Cardiac muscle cell (in vitro differentiated cells and primary cell): ENCODE results near the gene RAD54L. TPM values are rescaled to one million over a fixed set of nuclear protein-coding genes. Genes with fewer than 3 reads are reported as not detected.
"Not testable (repeated sequence)": the region's sequence is repeated elsewhere in the genome, so short reads cannot be mapped to it uniquely, and the experiment has no call there.

Experiments used
- DNase-seq, 2 donors: peaks; one replicate each; pipeline versions ENCODE4 v3.0.0 to v3.0.0-alpha.2; 2010 to 2017; ENCODE audit warnings: low read depth in 1 of 2, low spot score in 1 of 2
- H3K27ac ChIP-seq: fragments of 200-600 bp; sonication (generic); 2 replicates; pipeline ENCODE4 v1.5.1; 2016
- H3K27me3 ChIP-seq: fragments of 200-600 bp; sonication (generic); 2 replicates; pipeline ENCODE4 v1.6.0; 2016; ENCODE audit warnings: control low read depth
- H3K36me3 ChIP-seq: fragments of 200-600 bp; sonication (generic); 2 replicates; pipeline ENCODE4 v1.5.1; 2016; ENCODE audit warnings: control low read depth
- H3K4me1 ChIP-seq: fragments of 200-600 bp; sonication (generic); 2 replicates; pipeline ENCODE4 v1.8.1; 2017; ENCODE audit warnings: low read depth, mild to moderate bottlenecking, mixed run types
- H3K4me3 ChIP-seq: fragments of 200-600 bp; sonication (generic); 2 replicates; pipeline ENCODE4 v1.5.1; 2016; ENCODE audit warnings: mild to moderate bottlenecking
- H3K9me3 ChIP-seq: fragments of 200-600 bp; sonication (generic); 2 replicates; pipeline ENCODE4 v1.5.1; 2017; ENCODE audit warnings: low read depth, mild to moderate bottlenecking, control low read depth
- polyA plus RNA-seq: library from polyadenylated mRNA; unstranded; fragments of >200 nt; fragmentation: Nextera tagmentation; extraction: Ambion mirVana; gene quantifications from 2 replicates; pipeline ENCODE4 v1.2.1, GENCODE V29; 2016
- total RNA-seq: library from RNA; depleted of rRNA; stranded (reverse); fragments of >200 nt; gene quantifications from 2 replicates; pipeline ENCODE4 v1.2.3, GENCODE V29; 2016
- TF ChIP-seq, protein P1 (sequence below): IDR thresholded peaks from 2 replicates; pipeline ENCODE4 v1.5.1; 2012; ENCODE audit warnings: low read depth, mild to moderate bottlenecking, low read length

RAD54L gene
- total and polyA plus RNA-seq, 2 experiments from 2014 or later: 2.5 to 5.9 TPM

DNA sequence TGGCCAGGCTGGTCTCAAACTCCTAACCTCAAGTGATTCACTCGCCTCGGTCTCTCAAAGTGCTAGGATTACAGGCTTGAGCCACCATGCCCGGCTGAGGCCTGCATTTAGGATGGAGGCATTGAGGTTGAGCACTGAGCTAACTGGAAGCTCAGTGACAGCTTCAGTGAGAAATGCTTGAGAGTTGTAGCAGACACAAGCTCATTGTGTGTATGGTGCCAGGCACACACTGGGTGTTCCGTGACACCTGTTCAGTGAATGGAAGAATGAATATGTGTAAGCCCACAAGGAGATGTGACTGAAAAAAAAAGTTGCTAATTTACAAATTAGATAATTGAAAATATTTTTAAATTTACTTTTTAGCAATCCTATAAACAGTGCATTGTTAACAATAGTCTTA, 22.6 kb upstream of the RAD54L start:
- Histone ChIP-seq H3K9me3 (no peaks in the 10 kb centered on the region), H3K4me1 (peaks cover 6% of the 10 kb centered on the region), H3K27ac (no peak overlapping the region), H3K4me3 (no peak overlapping the region), H3K36me3 (no peaks in the 10 kb centered on the region), H3K27me3 (no peaks in the 10 kb centered on the region)
- no peak for DNase-seq
- TF ChIP-seq, protein P1, sequence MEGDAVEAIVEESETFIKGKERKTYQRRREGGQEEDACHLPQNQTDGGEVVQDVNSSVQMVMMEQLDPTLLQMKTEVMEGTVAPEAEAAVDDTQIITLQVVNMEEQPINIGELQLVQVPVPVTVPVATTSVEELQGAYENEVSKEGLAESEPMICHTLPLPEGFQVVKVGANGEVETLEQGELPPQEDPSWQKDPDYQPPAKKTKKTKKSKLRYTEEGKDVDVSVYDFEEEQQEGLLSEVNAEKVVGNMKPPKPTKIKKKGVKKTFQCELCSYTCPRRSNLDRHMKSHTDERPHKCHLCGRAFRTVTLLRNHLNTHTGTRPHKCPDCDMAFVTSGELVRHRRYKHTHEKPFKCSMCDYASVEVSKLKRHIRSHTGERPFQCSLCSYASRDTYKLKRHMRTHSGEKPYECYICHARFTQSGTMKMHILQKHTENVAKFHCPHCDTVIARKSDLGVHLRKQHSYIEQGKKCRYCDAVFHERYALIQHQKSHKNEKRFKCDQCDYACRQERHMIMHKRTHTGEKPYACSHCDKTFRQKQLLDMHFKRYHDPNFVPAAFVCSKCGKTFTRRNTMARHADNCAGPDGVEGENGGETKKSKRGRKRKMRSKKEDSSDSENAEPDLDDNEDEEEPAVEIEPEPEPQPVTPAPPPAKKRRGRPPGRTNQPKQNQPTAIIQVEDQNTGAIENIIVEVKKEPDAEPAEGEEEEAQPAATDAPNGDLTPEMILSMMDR: no peak

DNA sequence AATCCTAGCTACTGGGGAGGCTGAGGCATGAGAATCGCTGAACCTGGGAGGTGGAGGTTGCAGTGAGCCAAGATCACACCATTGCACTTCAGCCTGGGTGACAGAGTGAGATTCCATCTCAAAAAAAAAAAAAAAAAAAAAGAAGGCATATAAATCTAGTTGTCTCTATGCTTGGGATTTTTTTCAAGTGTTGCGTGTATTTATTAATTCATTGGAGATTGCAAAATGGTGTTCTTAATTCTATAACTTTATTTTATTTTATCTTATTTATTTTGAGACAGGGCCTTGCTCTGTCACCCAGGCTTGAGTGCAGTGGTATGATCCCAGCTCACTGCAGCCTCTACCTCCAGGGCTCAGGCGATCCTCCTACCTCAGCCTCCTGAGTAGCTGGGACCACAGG, 16.3 kb upstream of the RAD54L start:
- H3K4me1 ChIP-seq, H3K27me3 ChIP-seq, H3K36me3 ChIP-seq, H3K4me3 ChIP-seq, DNase-seq, H3K27ac ChIP-seq, H3K9me3 ChIP-seq: not testable (repeated sequence)

DNA sequence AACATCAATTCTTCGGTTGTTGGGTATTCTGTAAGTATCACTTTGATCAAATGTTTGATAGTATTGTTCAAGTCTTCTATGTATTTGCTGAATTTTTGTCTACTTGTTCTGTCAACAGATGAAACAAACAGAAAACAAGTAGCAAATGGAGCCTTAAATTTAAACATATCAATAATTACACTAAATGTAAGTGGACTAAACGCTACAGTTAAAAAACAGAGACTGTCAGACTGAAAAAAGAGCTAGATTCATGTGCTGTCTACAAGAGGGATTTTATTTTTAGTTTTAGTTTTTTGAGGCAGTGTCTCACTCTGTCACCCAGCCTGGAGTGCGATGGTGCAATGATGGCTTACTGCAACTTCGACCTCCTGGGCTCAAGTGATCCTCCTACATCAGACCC, 10.7 kb upstream of the RAD54L start:
- DNase-seq: no peak
- Histone ChIP-seq H3K4me3 (no peak overlapping the region), H3K27ac (no peak overlapping the region), H3K36me3 (no peaks in the 10 kb centered on the region), H3K9me3 (no peaks in the 10 kb centered on the region), H3K27me3 (no peaks in the 10 kb centered on the region), H3K4me1 (no peaks in the 10 kb centered on the region)
- TF ChIP-seq, protein P1: no peak

DNA sequence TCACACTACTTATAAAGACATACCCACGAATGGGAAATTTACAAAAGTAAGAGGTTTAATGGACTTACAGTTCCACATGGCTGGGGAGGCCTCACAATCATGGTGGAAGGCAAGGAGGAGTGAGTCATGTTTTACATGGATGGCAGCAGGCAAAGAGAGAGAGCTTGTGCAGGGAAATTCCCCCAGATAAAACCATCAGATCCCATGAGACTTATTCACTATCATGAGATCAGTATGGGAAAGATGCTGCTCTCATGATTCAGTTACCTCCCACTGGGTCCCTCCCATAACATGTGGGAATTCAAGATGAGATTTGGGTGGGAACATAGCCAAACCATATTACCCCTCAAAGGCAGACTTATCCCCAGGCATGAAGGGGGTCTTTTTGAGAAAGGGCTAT, 8.7 kb upstream of the RAD54L start:
- not testable (repeated sequence) for H3K9me3 ChIP-seq, H3K4me3 ChIP-seq, H3K27ac ChIP-seq, H3K4me1 ChIP-seq, H3K36me3 ChIP-seq, H3K27me3 ChIP-seq
- DNase-seq: peak in 1 of 2 donors; percentile 43

DNA sequence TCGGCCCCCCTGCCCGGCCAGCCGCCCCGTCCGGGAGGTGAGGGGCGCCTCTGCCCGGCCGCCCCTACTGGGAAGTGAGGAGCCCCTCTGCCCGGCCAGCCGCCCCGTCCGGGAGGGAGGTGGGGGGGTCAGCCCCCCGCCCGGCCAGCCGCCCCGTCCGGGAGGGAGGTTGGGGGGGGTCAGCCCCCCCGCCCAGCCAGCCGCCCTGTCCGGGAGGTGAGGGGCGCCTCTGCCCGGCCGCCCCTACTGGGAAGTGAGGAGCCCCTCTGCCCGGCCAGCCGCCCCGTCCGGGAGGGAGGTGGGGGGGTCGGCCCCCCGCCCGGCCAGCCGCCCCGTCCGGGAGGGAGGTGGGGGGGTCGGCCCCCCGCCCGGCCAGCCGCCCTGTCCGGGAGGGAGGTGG, 5.8 kb upstream of the RAD54L start:
- not testable (repeated sequence) for DNase-seq, H3K9me3 ChIP-seq, H3K27ac ChIP-seq, H3K4me3 ChIP-seq, H3K36me3 ChIP-seq, H3K4me1 ChIP-seq, H3K27me3 ChIP-seq

DNA sequence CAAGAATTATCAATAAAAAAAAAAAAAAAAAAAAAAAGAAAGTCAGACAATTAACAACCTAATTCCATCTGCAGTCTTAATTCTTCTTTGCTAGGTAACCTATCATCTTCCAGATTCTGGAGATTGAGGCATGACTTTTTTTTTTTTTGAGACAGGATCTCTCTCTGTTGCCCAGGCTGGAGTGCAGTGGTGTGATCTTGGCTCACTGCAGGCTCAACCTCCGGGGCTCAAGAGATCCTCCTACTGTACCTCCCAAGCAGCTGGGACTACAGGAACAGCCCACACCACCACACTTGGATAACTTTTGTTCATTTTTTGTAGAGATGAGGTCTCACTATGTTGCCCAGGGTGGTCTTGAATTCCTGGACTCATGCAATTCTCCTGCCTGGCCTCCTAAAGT, 4.6 kb upstream of the RAD54L start:
- H3K4me3 ChIP-seq: no peak overlapping the region
- TF ChIP-seq, protein P1: no peak
- no peak for DNase-seq
- no peaks in the 10 kb centered on the region for H3K9me3 ChIP-seq
- no peak overlapping the region for H3K27ac ChIP-seq
- no peaks in the 10 kb centered on the region for H3K4me1 ChIP-seq
- no peaks in the 10 kb centered on the region for H3K36me3 ChIP-seq
- no peaks in the 10 kb centered on the region for H3K27me3 ChIP-seq

DNA sequence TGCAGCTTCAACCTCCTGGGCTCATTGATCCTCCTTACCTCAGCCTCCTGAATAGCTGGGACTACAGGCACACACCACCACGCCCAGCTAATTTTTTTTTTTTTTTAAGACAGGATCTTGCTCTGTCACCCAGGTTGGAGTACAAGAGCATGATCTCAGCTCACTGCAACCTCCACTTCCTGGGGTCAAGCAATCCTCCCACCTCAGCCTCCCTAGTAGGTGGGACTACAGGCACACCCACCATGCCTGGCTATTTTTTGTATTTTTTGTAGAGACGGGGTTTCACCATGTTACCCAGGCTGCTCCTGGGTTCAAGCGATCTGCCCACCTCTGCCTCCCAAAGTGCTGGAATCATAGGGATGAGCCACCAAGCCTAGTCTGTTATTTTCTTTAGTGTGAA, 3.7 kb upstream of the RAD54L start:
- H3K4me1 ChIP-seq, H3K9me3 ChIP-seq, H3K36me3 ChIP-seq, DNase-seq, H3K4me3 ChIP-seq, H3K27me3 ChIP-seq, H3K27ac ChIP-seq: not testable (repeated sequence)

DNA sequence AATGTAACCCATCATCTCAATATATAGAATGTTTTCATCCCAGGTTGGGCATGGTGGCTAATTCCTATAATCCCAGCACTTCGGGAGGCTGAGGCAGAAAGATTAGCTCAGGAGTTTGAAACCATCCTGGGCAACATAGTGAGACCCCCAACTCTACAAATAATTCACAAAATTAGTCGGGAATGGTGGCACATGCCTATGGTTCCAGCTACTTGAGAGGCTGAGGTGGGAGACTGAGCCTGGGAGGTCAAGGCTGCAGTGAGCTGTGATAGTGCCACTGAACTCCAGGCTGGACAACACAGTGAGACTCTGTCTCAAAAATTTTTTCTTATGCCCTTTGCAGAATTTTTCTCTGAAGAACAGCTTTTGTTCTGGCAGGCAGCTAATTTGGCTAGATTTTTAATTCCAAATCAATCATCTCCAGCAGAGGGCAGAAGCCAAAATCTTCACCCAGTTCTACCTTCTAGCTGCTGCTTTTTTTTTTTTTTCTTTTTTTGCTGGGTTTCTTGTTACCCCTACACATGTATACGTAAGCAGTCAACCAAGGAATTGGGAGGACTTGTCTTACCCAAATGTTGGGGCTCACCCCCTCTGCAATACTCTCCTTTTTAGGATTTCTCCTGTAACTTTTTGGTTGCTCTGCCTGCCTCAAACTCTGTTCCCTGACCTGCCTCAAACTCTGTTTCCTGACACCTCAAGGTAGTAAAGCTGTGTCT, 2.7 kb upstream of the RAD54L start:
- Histone ChIP-seq H3K4me3 (no peak overlapping the region), H3K27ac (no peak overlapping the region), H3K36me3 (no peaks in the 10 kb centered on the region), H3K27me3 (no peaks in the 10 kb centered on the region), H3K4me1 (no peaks in the 10 kb centered on the region), H3K9me3 (no peaks in the 10 kb centered on the region)
- TF ChIP-seq, protein P1: peak; percentile 30
- DNase-seq: peak; percentile 20 to 39

DNA sequence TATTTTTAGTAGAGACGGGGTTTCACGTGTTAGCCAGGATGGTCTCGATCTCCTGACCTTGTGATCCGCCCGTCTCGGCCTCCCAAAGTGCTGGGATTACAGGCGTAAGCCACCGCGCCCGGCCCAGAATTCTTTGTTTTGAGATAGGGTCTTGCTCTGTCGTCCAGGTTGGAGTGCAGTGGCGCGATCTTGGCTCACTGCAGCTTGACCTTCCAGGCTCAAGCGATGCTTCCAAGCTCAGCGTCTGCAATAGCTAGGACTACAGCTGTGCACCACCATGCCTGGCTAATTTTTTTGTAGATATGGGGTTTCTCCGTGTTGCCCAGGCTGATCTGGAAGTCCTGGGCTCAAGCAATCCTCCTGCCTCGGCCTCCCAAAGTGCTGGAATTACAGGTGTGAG, 1.4 kb upstream of the RAD54L start:
- not testable (repeated sequence) for DNase-seq, H3K27me3 ChIP-seq, H3K36me3 ChIP-seq, H3K4me3 ChIP-seq, H3K9me3 ChIP-seq, H3K4me1 ChIP-seq
- peak overlapping the region; percentile 81 for H3K27ac ChIP-seq
